Ishikawa (cell line): ENCODE measurements around the gene FLT1.

Source experiments
- CEBPB ChIP-seq: IDR thresholded peaks from 2 replicates; pipeline ENCODE4 v1.6.1; 2012
- CREB1 ChIP-seq: IDR thresholded peaks from 2 replicates; pipeline ENCODE4 v1.6.1; 2012; ENCODE audit warnings: low read depth
- EGR1 ChIP-seq: IDR thresholded peaks from 2 replicates; pipeline ENCODE4 v1.6.1; 2012
- EP300 ChIP-seq: IDR thresholded peaks from 2 replicates; pipeline ENCODE4 v1.6.1; 2012; ENCODE audit warnings: borderline replicate concordance
- FOXM1 ChIP-seq: IDR thresholded peaks from 2 replicates; pipeline ENCODE4 v1.6.1; 2012; ENCODE audit warnings: low read depth, borderline replicate concordance
- MAX ChIP-seq: IDR thresholded peaks from 2 replicates; pipeline ENCODE4 v1.6.1; 2012
- NFIC ChIP-seq: IDR thresholded peaks from 2 replicates; pipeline ENCODE4 v1.6.1; 2012
- RAD21 ChIP-seq: IDR thresholded peaks from 2 replicates; pipeline ENCODE4 v1.6.1; 2012; ENCODE audit warnings: low read depth
- REST ChIP-seq: IDR thresholded peaks from 2 replicates; pipeline ENCODE4 v1.6.1; 2012; ENCODE audit warnings: low read depth, mild to moderate bottlenecking
- TAF1 ChIP-seq: IDR thresholded peaks from 2 replicates; pipeline ENCODE4 v1.6.1; 2012; ENCODE audit warnings: low read depth, mild to moderate bottlenecking
- TCF12 ChIP-seq: IDR thresholded peaks from 2 replicates; pipeline ENCODE4 v1.6.1; 2012; ENCODE audit warnings: low read depth
- TEAD4 ChIP-seq: IDR thresholded peaks from 2 replicates; pipeline ENCODE4 v1.6.1; 2012
- USF1 ChIP-seq: IDR thresholded peaks from 2 replicates; pipeline ENCODE4 v1.6.1; 2012
- YY1 ChIP-seq: IDR thresholded peaks from 2 replicates; pipeline ENCODE4 v1.6.1; 2012; ENCODE audit warnings: low read depth
- ZBTB7A ChIP-seq: IDR thresholded peaks from 2 replicates; pipeline ENCODE4 v1.6.1; 2012; ENCODE audit warnings: low read depth

Gene FLT1

GRCh38 chr13:28384789-28385188, 110.1 kb downstream of the FLT1 start:
- TF ChIP-seq TAF1 (no peak), FOXM1 (no peak), NFIC (no peak), ZBTB7A (no peak), YY1 (no peak), REST (no peak), MAX (no peak), EGR1 (no peak), TEAD4 (no peak), RAD21 (no peak), EP300 (no peak), CEBPB (no peak), USF1 (no peak), TCF12 (no peak), CREB1 (no peak)

GRCh38 chr13:28380319-28380718, 114.6 kb downstream of the FLT1 start:
- TF ChIP-seq ZBTB7A (no peak), RAD21 (no peak), CREB1 (no peak), MAX (no peak), EP300 (no peak), REST (no peak), TEAD4 (no peak), FOXM1 (no peak), TCF12 (no peak), YY1 (no peak), TAF1 (no peak), CEBPB (no peak), EGR1 (no peak), USF1 (no peak), NFIC (no peak)

- TF ChIP-seq CREB1 (no peak), ZBTB7A (no peak), TEAD4 (no peak), CEBPB (no peak), MAX (no peak), FOXM1 (no peak), TAF1 (no peak), YY1 (no peak), EGR1 (no peak), EP300 (no peak)
Measured at GRCh38 chr13:28379371-28380083, 115.4 kb downstream of the FLT1 start.

GRCh38 chr13:28376604-28377003, 118.3 kb downstream of the FLT1 start:
- TF ChIP-seq REST (no peak), TCF12 (no peak), YY1 (no peak), ZBTB7A (no peak), CREB1 (no peak), NFIC (no peak), EP300 (no peak), TAF1 (no peak), MAX (no peak), CEBPB (no peak), FOXM1 (no peak), TEAD4 (no peak), USF1 (no peak)
